C4-2B (cell line): ENCODE measurements around the gene NEK9.

Experiments used
- ZFX ChIP-seq: fragments of 450-650 bp; IDR thresholded peaks from 2 replicates; pipeline ENCODE4 v1.6.1; 2017
- TF ChIP-seq, protein P1 (sequence below): fragments of 450-650 bp; conservative IDR thresholded peaks from 2 replicates; pipeline ENCODE4 v1.5.1; 2017; ENCODE audit warnings: mild to moderate bottlenecking

DNA sequence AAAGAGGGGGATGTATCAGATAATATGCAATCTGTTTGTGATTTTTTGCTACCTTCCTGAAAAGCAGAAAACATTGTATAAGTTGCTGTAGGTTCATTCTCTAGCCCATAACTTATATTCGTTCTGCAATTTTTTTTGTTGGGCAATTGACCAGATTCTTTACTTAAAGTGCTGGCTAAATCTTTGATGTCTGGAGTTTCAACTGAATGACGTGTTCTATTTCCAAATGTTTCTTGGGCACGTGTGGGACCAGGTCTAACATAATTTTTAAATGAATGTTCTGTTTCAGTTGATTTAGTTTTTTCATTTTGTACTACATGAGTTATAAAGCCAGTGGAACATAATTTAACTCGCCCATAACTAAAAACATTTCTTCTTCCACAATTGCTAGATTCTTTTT is 79.3 kb downstream of the NEK9 start:
- TF ChIP-seq, protein P1, sequence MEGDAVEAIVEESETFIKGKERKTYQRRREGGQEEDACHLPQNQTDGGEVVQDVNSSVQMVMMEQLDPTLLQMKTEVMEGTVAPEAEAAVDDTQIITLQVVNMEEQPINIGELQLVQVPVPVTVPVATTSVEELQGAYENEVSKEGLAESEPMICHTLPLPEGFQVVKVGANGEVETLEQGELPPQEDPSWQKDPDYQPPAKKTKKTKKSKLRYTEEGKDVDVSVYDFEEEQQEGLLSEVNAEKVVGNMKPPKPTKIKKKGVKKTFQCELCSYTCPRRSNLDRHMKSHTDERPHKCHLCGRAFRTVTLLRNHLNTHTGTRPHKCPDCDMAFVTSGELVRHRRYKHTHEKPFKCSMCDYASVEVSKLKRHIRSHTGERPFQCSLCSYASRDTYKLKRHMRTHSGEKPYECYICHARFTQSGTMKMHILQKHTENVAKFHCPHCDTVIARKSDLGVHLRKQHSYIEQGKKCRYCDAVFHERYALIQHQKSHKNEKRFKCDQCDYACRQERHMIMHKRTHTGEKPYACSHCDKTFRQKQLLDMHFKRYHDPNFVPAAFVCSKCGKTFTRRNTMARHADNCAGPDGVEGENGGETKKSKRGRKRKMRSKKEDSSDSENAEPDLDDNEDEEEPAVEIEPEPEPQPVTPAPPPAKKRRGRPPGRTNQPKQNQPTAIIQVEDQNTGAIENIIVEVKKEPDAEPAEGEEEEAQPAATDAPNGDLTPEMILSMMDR: no peak
- TF ChIP-seq ZFX: no peak
